ENCODE measurements around the gene RAB11FIP4. TPM values are rescaled to one million over a fixed set of nuclear protein-coding genes. Genes with fewer than 3 reads are reported as not detected.

Gene RAB11FIP4
- total and polyA plus RNA-seq, 8 donors: 6.5 to 42.7 (median 24.5) TPM

GRCh38 chr17:31416503-31416923 is 25.0 kb downstream of the RAB11FIP4 start:
- H3K27me3 ChIP-seq: no peaks in the 10 kb centered on the region
- no peaks in the 10 kb centered on the region for H3K4me1 ChIP-seq
- no peak for ATAC-seq
- no peak overlapping the region for H3K4me3 ChIP-seq
- H3K9me3 ChIP-seq: no peaks in the 10 kb centered on the region
- no peak for FAIRE-seq
- intact Hi-C loops (cut with DNase I): no loop called here
- TF ChIP-seq CTCF (IDR thresholded peaks at IDR 0.05): no peak
- DNase-seq: no peak
- H3K36me3 ChIP-seq: no peaks in the 10 kb centered on the region
- no peak overlapping the region for H3K27ac ChIP-seq
- 66 to 75% methylated on average over 10 of the region's 10 CpGs for WGBS, 2 donors

GRCh38 chr17:31417051-31417792 is 25.7 kb downstream of the RAB11FIP4 start:
- Histone ChIP-seq H3K27me3 (no peaks in the 10 kb centered on the region), H3K36me3 (no peaks in the 10 kb centered on the region), H3K4me3 (no peak overlapping the region), H3K4me1 (no peaks in the 10 kb centered on the region), H3K9me3 (no peaks in the 10 kb centered on the region), H3K27ac (no peak overlapping the region)
- intact Hi-C loops (cut with DNase I): no loop called here
- FAIRE-seq: no peak
- ATAC-seq: no peak
- 77 to 83% methylated on average over 9 to 10 of the region's 10 CpGs for WGBS, 2 donors
- DNase-seq: no peak
- no peak for TF ChIP-seq CTCF (IDR thresholded peaks at IDR 0.05)

GRCh38 chr17:31418773-31419350 is 27.4 kb downstream of the RAB11FIP4 start:
- 50 to 52% methylated on average over 6 of the region's 6 CpGs for WGBS, 2 donors
- Histone ChIP-seq H3K27me3 (no peaks in the 10 kb centered on the region), H3K36me3 (no peaks in the 10 kb centered on the region), H3K9me3 (no peaks in the 10 kb centered on the region), H3K4me3 (no peak overlapping the region), H3K27ac (no peak overlapping the region), H3K4me1 (no peaks in the 10 kb centered on the region)
- ATAC-seq (no peak), FAIRE-seq (no peak), DNase-seq (no peak)
- no peak for TF ChIP-seq CTCF (IDR thresholded peaks at IDR 0.05)
- intact Hi-C loops (cut with DNase I): no loop called here

- H3K27ac ChIP-seq: no peak overlapping the region
- H3K4me1 ChIP-seq: peaks cover 8 to 11% (median 9%) of the 10 kb centered on the region in 3 donors
- DNase-seq (no peak), ATAC-seq (no peak), FAIRE-seq (no peak)
- intact Hi-C loops (cut with DNase I): no loop called here
- H3K9me3 ChIP-seq: no peaks in the 10 kb centered on the region
- H3K4me3 ChIP-seq: no peak overlapping the region
- no peak for TF ChIP-seq CTCF (IDR thresholded peaks at IDR 0.05)
- no peaks in the 10 kb centered on the region for H3K27me3 ChIP-seq
- 58 to 63% methylated on average over 3 of the region's 3 CpGs for WGBS, 2 donors
- no peaks in the 10 kb centered on the region for H3K36me3 ChIP-seq
These were observed 31.0 kb downstream of the RAB11FIP4 start for GRCh38 chr17:31422443-31422842.

- peaks cover 8 to 11% (median 9%) of the 10 kb centered on the region in 3 donors for H3K4me1 ChIP-seq
- peak overlapping the region in 1 of 4 donors; percentile 37 for H3K27ac ChIP-seq
- FAIRE-seq (no peak), ATAC-seq (no peak), DNase-seq (no peak)
- intact Hi-C loops (cut with DNase I): no loop called here
- WGBS, 2 donors: 23 to 30% methylated on average over 5 of the region's 5 CpGs
- no peaks in the 10 kb centered on the region for H3K36me3 ChIP-seq
- H3K9me3 ChIP-seq: no peaks in the 10 kb centered on the region
- no peak overlapping the region for H3K4me3 ChIP-seq
- H3K27me3 ChIP-seq: no peaks in the 10 kb centered on the region
- no peak for TF ChIP-seq CTCF (IDR thresholded peaks at IDR 0.05)
These were observed 33.4 kb downstream of the RAB11FIP4 start for GRCh38 chr17:31424944-31425281.

Measured in pancreas (tissue), 10 donors.